GM19395 (cell line): ENCODE data around the gene SERPINA3.
"Not testable (repeated sequence)": the region's sequence is repeated elsewhere in the genome, so short reads cannot be mapped to it uniquely, and the experiment has no call there.

Experiments
- ATAC-seq: cut with Tn5 transposase; IDR thresholded peaks from one replicate; pipeline ENCODE4 v1.9.1; 2021; ENCODE audit warnings: mild to moderate bottlenecking, moderate library complexity; ENCODE audit not compliant: unreplicated experiment

SERPINA3 gene

DNA sequence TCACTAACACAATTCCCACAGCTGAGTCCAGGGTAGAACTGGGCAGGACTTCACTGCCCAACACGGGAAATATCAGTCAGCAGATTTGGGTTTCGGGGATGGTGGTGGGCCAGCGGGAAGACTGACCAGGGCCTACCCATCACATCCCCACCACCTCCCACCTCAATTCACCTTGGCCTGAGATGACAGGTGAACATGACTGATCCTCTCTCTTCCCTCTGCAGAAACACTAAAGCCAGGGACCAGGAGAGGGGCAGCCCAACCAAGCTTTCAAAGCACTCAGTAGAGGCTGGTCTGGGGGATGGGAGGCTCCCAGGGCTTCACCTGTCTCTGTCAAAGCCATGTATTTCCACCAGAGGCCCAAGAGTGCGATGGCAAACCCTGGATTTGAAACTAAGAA, 28.6 kb upstream of the SERPINA3 start:
- ATAC-seq: no peak

DNA sequence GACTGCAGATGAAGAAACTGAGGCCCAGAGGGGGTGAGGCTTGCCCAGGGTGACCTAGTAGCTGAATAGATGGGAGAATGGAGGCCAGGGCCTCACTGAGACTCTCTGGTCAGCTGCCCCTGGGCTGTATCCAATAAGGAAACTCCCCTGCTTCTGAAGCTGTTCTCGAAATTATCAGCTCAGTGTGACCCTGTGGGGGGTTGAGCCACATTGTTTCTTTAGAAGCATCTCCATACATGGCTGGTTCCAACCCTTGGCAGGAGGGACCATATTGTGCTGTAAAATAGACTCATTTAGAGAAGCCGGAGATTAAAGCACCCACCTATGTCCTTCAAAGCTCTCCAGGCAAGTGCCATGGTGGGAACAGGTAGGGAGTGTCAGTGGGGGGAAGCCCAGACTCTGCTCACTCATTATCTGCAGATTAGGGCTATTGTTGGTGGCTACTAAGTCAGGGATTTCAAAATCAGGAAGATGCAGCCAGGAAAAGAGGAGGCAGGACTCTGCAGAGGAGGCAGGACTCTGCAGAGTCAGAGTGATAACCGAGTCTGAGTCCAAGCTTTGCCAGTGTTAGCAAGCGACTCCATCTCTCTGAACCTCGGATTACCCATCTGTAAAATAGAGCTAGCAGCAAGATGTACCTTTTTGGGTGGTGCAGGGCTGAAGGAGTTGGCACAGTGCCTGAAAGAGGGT, 27.5 kb upstream of the SERPINA3 start:
- ATAC-seq: no peak

DNA sequence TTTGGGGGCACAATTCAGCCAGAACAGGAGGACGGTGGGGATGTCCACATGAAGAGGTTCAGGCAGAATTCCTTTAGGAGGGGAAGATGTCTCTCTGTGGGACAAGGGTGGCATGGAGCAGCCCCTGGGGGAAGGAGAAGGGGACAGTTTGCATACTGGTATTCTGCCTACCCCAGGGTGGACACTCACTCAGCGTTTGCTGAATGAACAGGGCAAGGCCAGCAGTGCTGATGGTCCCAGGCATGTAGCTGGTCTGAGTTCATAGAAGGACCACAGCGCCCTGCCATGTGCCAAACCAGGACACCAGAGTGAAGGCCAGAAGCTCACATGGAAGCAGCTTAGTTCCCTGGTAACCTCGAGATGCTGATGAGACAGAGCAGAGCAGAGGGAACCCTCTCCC, 25.6 kb upstream of the SERPINA3 start:
- no peak for ATAC-seq

DNA sequence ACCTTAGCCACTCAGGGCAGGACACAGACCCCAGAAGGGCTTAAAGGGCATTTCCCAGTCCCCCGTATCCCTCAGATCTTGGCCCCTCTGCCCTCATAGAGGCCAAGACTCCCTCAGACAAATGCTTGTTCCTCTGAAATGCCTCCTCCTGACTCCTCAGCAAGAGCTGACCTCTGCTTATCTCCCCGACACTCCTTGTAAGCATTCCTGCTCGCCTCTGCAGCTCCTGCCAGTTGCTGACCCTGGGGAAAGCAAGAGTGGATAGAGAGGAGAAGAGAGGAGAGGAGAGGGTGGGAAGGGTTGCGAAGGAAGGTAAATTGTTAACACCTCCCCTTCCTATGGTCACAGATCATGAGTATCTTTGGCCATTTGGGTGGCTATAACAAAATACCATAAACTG, 23.9 kb upstream of the SERPINA3 start:
- no peak for ATAC-seq

DNA sequence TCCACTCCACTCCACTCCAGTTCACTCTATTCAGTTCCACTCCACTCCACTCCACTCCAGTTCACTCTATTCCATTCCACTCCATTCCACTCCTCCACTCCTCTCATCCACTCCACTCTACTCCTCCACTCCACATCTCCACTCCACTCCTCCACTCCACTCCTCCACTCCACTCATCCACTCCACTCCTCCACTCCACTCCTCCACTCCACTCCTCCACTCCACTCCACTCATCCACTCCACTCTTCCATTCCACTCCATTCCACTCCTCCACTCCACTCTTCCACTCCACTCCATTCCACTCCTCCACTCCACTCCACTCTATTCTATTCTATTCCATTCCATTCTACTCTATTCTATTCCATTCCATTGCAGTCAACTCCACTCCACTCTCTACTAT, 21.1 kb upstream of the SERPINA3 start:
- ATAC-seq: no peak

DNA sequence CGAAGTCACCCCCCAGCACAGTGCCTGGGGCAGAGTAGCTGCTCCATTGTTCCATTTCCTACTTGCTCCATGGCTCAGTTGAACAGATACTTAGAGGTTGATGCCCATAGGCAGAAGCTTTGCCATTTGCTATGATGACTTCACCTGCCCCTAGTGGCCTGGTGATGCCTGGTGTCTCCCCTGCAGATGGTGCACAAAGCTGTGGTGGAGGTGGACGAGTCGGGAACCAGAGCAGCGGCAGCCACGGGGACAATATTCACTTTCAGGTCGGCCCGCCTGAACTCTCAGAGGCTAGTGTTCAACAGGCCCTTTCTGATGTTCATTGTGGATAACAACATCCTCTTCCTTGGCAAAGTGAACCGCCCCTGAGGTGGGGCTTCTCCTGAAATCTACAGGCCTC, 20.3 kb upstream of the SERPINA3 start:
- no peak for ATAC-seq

DNA sequence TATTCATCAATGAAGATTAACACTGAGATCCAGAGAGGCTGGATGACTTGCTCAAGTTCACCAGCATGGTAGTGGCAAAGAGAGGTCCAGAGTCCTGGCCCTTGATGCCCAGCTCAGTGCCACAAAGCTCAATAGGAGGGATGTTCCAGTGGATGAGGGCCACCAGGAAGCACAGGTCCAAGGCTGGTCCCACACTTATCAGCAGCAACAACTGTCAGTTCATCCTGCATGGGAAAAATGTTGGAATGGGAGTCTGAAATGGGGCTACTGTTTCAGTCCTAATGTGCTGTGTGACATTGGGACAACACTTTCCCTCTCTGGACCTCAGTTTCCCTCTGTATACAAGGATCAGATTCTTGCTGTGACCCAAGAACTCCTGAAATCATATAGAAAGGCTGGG, 19.7 kb upstream of the SERPINA3 start:
- no peak for ATAC-seq

DNA sequence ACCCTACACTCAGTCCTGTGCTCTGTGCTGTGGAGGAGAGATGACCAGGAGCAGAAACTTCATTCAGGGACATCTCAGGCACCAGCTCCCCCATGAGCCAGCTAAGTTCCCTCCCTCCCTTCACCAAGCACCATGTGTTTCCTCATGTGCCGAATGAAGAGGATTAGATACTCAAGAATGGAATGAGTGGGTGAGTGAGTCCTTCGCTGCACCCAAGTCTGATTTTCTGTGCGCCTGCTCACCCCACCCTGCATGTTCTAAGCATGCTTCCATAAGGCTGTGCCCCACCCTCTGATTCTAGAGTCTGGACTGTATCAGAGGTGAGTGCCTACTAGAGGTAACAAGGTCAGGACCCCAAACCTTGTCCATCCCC, 18.8 kb upstream of the SERPINA3 start:
- ATAC-seq: no peak

DNA sequence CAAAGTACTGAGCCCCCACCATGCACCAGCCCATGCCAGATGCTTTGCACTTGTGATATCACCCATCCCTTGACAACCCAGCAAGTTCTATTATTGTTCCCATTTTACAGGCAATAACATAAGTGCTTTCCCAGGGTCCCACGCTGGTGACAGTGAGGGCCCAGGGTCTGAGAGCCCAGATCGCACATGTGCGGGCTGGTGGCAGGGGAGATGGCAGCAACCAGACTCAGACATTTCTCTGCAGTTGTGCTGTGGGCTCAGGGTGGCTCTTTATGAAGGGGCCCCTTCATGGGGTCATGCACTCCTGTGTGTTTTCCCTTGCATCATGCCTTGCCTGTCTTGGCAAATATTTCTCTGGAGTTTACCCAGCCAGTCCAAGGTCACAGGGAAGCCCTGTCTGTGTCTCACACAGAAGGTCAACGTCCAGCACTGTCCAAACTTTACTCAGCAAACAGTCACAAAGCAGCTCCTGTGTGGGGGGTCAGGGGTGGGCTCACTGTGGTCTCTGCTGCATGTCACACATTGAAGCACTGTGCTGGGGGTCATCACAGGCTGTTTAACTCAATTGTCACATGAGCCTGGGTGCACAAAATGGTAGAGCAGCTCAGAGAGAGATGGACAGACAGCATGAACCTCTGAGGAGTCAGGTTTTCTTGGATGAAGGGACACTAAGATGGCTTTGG, 18.3 kb upstream of the SERPINA3 start:
- ATAC-seq: no peak

DNA sequence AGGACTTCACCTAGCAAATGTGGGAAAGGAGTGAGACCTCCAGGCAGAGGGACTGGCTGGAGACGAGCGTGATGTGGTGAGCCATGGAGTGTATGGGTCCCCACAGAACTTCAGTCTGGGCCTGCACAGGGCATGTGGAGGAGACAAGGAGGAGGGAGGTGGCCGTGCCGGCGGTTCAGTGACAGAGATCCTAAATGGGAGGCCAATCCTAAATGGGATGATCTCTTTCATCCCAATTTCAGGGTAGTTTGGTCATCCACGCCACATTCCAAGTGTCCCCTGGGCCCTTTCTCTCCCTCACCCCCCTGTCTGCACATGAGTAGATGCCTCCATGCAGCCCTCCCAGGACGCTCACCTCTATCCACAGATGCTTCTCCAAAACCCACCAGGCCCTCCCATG, 17.8 kb upstream of the SERPINA3 start:
- ATAC-seq: no peak

DNA sequence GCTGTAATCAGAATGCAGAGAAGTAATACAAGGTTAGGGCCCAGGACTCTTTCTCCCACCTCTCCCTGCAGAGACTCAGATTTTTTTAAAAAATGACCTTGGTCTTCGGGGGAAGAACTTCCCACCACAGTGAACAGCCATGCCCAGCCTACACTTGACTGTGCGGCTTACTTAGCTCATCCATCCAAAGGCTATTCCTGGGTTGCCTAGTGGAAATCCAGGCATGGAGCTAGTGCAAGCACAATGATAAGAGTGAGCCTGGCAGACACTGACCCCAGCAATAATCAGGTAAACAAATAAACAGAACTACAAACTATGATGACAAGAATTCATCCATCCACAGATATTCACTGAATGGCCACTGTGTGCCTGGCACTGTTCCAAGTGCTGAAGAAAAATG, 16.3 kb upstream of the SERPINA3 start:
- no peak for ATAC-seq

DNA sequence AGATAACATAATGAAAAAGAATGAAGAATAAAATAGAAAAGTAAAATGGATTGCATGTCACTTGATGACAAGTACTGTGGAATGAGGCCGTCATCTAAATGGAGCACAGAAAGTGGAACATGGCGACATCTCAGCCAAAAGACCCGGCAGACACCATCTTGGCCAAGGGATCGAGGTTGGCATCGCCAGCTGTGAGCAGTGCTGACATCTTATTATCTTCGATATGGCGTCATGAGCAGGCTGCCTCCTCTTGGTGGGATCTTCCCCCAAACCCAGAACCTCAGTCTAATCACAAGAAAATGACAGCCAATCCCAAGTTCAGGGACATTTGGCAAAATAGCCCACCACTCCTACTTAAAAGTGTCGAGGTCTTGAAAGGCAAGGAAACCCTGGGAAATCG, 15.8 kb upstream of the SERPINA3 start:
- ATAC-seq: no peak

DNA sequence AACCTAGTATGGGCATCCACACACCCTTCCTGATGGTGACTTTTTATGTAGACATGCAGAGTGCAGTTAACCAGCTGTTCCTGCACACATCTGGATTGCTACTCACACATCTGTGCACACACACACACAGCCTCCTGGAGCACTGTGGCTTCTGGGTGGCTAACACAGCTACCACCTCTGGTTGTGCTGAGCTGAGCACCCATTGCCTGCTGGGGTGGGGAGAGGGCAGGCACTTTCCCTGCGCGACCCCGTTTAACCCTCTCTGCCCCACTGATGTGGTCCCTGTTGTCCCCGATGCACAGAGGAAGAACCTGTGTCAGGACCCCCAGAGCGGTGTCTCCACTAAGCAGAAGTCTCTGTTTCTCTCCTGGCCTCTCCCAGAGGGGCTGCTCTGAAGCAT, 14.4 kb upstream of the SERPINA3 start:
- ATAC-seq: no peak

DNA sequence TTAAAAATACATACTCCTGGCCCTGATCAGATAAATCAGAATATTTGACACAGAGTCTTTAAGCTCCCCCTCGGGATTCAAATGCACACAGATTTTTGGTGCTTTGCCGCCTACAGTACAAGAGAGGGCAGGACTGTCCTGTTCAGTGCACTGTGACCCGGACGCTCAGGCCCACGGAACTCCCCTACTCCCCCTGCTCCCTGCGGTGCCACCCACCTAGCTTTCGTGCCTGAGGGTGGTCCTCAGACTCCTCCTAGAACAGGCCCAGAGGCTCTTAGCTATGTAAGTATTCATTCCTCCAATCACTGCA, 13.7 kb upstream of the SERPINA3 start:
- no peak for ATAC-seq

DNA sequence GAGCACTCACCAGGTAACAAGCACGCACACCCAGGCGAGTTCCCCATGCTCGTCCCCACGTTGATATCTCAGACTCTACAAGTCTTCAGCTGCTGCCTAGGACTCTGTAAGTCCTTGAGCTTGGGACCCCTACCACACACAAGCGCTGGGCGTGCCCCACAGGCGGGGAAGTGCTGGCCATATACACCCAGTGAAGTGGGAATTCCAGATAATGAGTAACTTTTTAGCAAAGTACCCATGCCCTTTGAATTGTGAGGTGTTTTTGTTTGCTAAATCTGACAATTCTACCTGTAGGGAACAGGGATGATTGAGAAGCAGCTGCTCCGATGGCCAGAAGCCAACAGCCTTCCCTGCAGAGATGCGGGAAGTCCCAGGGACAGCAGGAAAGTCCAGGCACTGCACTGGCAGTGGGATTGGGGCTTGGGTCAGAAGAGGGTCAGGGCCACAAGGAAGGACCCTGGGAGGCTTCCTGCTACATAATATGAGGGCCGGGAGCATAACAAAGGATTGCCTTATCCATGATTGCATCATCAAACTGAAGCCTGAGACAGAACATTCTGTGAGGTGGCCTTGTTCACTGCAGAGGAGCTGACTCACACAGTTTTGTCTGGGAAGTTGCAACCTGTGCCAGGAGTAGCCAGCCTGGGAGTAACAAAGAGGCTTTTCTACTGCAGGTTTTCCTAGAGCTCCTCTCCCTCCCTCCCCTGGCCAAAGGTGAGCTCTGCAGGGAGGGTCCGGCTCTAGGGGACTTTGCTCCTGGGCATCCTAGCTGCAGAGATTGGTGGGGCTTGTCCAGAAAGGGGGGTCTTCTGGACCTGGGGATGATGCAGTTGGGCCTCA, 13.2 kb upstream of the SERPINA3 start:
- ATAC-seq: no peak

DNA sequence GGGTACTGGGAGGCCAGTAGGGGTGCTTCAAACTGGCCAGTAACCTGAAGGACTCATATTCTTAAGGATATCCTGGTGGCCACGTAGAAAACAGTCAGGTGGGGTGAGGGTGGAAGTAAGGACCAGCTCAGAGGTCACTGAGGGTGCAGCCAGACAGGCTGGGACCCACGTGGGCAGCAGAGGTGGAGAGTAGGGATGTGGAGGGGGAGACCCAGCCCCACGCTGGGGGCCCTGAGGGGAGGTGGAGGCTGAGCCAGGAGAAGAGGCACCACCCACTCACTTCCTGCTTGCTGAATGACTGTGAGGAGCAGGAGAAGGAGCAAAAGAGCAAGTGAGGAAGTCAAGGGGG, 12.6 kb upstream of the SERPINA3 start:
- ATAC-seq: no peak

DNA sequence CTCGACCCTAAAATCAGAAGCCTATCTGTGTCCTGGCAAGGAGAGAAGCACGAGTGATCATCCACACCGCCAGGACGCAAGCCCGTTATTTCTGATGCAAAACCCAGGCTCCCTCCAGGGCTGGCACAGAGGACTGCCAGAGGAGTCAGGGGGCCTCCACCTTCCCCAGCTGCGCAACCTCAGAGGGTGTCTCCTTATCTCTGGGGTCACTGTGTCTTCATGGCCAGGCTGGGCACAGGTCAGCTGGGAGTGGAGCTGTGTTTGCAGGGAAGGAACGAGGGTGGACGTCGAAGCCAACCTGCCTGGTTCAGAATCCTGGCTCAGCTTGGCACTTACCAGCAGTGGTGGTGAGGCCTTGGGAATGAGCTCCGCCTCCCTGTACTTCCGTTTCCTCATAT, 12.0 kb upstream of the SERPINA3 start:
- ATAC-seq: no peak

DNA sequence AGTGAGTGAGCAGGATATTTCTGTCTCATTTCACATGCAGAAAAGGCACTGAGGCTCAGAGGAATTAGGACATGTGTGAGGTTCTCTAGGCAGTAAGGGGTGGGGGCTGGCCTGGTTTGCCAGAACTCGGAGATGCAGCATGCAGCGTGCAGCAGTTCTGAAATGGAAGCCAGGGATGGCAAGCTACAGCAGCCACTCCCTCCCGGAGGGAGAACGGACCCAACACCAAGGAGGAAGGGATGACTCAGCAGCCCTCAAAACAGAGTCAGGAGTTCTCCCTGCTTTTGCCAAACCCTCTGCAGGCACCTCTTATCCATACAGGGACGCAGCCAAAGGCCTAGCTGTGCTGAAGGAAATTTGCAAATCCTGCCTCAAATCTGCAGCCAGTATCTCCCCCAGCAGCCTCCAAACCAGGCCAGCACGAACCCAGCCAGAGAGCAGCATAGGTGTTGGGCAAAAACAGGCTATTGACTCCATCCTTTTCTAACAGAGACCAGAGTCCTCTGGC, 10.3 kb upstream of the SERPINA3 start:
- no peak for ATAC-seq

DNA sequence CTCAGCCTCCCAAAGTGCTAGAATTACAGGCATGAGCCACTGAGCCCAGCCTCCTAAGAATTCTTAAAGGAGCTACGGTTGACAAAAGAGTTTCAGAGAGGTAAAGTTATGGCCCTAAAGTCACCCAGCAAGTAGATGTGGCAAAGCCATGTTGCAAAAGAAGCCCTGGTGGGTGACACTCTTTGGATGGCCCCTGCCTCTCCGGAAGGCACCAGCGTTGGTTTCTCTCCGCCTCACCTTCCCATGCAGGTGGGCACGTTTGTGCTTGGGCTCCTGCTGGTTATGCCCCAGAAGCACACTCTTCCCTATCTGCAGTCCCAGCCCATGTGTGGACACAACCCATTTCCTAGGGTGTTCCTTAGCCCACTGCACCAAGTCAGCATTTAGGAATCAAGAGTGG, 9.5 kb upstream of the SERPINA3 start:
- ATAC-seq: no peak

DNA sequence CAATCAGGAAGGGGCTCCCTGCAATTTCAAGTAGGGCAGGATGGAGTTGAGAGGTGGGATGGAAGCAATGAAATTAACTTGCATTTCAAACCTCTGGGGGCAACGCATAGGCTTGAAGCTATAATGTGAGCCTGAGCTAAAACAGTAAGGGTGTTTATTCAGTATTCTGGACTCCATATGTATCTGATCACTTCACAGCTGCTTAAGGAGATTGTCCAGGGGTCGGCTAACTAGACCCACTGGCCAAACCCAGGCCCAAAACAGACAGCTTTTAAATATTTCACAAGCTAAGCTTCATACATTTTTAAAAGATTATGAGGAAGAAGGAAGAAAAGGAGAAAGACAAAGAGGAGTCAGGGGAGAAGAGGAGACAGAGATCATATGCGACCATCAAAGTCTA, 6.8 kb upstream of the SERPINA3 start:
- ATAC-seq: no peak

DNA sequence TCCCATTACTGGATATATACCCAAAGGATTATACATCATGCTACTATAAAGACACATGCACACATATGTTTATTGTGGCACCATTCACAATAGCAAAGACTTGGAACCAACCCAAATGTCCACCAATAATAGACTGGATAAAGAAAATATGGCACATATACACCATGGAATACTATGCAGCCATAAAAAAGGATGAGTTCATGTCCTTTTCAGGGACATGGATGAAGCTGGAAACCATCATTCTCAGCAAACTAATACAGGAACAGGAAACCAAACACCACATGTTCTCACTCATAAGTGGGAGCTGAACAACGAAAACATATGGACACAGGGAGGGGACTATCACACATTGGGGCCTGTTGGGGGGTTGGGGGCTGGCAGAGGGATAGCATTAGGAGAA, 3.2 kb upstream of the SERPINA3 start:
- ATAC-seq: not testable (repeated sequence)

DNA sequence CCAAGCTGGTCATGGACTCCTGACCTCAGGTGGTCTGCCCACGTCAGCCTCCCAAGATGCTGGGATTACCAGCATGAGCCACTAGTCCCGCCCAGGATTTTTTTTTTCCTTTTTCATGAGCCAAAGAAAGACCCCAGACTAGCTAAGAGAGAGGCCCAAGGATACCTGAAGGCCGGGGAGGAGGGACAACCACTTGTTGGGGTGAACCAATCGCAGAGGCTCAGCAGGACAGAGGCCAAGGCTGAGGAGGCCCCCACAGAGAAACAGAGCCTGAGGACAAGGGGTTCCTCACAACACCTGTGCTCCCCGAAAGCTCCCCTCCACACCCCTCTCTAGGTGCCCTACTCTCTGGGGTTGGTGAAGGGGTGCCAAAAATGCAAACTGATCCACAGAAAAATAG, 1.0 kb upstream of the SERPINA3 start:
- ATAC-seq: no peak
